ENCODE measurements around the gene RALGPS1.

The RALGPS1 gene

DNA sequence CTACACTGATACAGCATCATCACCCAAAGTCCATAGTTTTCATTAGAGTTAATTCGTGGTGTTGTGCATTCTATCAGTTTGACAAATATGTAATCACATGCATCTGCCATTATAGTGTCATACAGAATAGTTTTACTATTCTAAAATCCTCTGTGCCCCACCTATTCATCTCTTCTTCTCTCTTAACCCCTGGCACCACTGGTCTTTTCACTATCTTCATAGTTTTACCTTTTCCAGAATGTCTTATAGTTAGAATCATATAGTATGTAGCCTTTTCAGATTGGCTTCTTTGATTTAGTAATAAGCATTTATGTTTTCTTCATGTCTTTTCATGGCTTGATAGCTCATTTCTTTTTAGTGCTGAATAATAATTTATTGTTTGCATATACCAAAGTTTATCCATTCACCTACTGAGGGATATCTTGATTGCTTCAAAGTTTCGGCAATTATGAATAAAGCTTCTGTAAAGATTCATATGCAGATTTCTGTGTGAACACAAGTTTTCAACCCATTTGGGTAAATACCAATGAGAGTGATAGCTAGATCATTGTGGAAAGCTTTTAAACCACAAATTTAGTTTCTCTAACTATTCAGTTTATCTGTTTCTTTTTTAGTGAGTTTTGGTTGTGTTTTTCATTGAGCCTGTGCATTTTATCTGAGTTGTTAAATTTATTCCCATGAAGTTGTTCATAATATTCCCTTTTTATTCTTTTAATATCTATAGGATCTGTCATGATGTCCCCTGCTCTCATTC lies 84.9 kb downstream of the RALGPS1 start:
- Histone ChIP-seq H3K36me3 (no peaks in the 10 kb centered on the region), H3K9ac (no peak overlapping the region), H4K20me1 (no peaks in the 10 kb centered on the region), H3K4me1 (no peaks in the 10 kb centered on the region), H3K4me3 (no peak overlapping the region), H3K9me3 (no peaks in the 10 kb centered on the region), H3K4me2 (no peak overlapping the region), H3K27ac (no peak overlapping the region), H3K27me3 (no peaks in the 10 kb centered on the region)
- no peak for TF ChIP-seq Cebpa-rat (IDR thresholded peaks at IDR 0.05)

DNA sequence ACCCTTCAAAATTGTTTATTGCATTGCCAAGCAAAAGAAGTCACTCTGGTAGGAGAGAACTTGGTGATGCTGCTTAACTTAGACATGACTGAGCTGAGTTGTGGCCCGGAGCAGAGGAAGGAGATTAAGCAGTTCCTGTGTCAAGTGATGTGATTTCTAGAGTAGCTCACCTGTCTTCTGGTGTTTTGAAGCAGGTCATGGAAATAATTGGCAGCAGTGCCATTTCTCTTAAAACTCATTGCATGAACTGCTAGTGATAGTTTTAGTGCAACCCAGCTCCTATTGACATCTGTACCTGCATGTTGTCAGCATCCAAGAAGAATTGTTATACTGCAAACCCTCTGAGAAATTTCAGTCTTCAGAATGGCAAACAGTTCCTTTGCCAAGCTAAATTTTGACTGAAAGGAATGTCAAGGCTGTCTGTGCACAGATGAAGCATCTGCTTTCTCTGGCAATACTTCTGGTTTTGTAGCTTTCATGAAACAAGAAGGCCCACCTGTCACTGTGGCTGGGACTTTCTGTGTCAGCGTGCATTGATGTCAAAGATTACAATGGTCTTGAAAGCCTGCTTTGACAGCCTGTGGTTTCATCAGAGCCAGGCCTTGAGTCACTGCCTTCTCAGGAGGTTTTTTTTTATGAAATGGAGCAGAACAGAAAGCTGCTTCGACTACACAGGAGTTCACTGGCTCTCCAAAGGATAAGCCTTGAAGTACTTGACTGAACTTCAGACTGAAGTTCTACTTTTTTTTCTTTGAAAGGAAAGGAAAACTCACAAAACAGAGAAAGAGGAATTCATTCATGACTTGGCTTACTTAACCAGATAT lies 90.6 kb downstream of the RALGPS1 start:
- H3K4me2 ChIP-seq, result no peak overlapping the region; the same call in 1 of the 2 replicates
- no peak overlapping the region for H3K27ac ChIP-seq

DNA sequence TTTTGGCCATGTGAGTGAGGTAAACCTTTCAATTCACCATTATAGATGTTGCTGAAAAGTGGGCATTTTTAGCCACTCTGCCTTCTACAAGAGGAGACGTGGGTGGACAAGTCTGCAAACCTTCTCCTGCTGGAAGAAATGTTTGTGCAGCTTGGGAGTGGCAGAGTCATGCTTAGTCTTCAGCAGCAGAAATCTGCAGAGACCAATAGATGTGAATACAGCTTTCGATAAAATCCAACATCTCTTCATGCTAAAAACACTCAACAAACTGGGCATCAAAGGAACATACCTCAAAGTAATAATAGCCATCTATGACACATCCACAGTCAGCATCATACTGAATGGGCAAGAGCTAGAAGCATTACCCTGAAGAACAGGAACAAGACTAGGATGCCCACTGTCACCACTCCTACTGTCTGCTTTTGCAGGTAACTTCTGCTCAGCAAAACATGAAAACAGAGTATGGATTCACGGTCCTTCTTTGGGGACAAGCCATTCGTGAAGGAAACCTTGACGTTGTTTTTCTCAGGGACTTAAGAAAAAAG lies 91.3 kb downstream of the RALGPS1 start:
- Histone ChIP-seq H3K27me3 (no peaks in the 10 kb centered on the region), H3K36me3 (no peaks in the 10 kb centered on the region), H3K4me3 (no peak overlapping the region), H3K27ac (no peak overlapping the region), H3K9ac (no peak overlapping the region), H3K4me2 (no peak overlapping the region), H3K4me1 (0 out of 2 replicates have a peak, but pooled peaks cover 14% of the 10 kb centered on the region), H3K9me3 (no peaks in the 10 kb centered on the region), H4K20me1 (no peaks in the 10 kb centered on the region)
- TF ChIP-seq Cebpa-rat (IDR thresholded peaks at IDR 0.05), result no peak

More for the DNA sequence above, 90.6 kb downstream of the RALGPS1 start:
- H3K27me3 ChIP-seq, result no peaks in the 10 kb centered on the region
- no peaks in the 10 kb centered on the region for H3K36me3 ChIP-seq
- no peak for TF ChIP-seq Cebpa-rat (IDR thresholded peaks at IDR 0.05)
- H3K9ac ChIP-seq, result no peak overlapping the region
- H3K4me3 ChIP-seq, result no peak overlapping the region
- H4K20me1 ChIP-seq, result no peaks in the 10 kb centered on the region
- H3K4me1 ChIP-seq, result 0 out of 2 replicates have a peak, but pooled peaks cover 14% of the 10 kb centered on the region
- H3K9me3 ChIP-seq, result no peaks in the 10 kb centered on the region

DNA sequence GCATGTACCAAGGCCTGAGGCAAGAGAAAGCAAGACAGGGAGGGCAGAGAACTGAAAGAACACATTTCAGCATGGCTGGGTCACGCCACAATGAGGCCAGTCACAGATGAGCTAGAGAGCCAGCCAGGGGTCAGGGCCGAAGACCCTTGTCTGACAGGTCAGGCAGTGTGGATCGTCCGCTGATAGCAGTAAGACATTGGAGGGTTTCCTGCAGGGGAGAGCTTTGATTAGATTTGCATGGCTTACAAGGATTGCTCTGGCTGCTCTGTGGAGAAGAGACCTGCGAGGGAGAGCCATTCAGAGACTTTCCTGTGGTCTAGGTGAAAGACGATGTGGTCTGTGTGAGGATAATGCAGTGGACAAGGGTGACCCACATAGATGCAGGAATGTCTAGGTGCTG lies 93.1 kb downstream of the RALGPS1 start:
- Histone ChIP-seq H3K27ac (no peak overlapping the region), H3K4me2 (no peak overlapping the region), H3K9me3 (no peaks in the 10 kb centered on the region), H3K36me3 (no peaks in the 10 kb centered on the region), H3K9ac (no peak overlapping the region), H4K20me1 (no peaks in the 10 kb centered on the region), H3K4me3 (no peak overlapping the region), H3K4me1 (0 out of 2 replicates have a peak, but pooled peaks cover 14% of the 10 kb centered on the region), H3K27me3 (no peaks in the 10 kb centered on the region)
- no peak for TF ChIP-seq Cebpa-rat (IDR thresholded peaks at IDR 0.05)

DNA sequence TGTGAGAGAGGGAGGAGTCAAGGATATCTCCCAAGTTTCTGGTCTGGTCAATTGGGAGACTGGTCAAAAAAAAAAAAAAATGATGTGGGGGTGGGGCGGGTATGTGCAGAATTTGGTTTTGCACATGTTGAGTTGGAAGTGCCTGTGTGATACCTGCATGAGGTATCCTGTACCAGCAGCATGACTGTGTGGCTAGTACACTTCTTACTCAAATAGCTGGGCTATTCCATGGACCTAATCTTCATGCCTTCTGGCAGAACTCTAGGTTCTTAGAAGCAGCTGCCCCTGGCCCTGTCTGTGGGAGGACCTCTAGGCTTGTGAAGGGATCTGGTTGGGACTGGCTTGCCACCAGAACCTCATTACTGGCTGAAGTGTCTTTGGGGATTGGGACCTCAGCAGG lies 93.5 kb downstream of the RALGPS1 start:
- Histone ChIP-seq H3K9me3 (no peaks in the 10 kb centered on the region), H3K9ac (no peak overlapping the region), H3K27ac (no peak overlapping the region), H3K36me3 (no peaks in the 10 kb centered on the region), H3K4me2 (no peak overlapping the region), H3K4me3 (no peak overlapping the region), H3K4me1 (0 out of 2 replicates have a peak, but pooled peaks cover 14% of the 10 kb centered on the region), H4K20me1 (no peaks in the 10 kb centered on the region), H3K27me3 (no peaks in the 10 kb centered on the region)
- TF ChIP-seq Cebpa-rat (IDR thresholded peaks at IDR 0.05), result no peak

DNA sequence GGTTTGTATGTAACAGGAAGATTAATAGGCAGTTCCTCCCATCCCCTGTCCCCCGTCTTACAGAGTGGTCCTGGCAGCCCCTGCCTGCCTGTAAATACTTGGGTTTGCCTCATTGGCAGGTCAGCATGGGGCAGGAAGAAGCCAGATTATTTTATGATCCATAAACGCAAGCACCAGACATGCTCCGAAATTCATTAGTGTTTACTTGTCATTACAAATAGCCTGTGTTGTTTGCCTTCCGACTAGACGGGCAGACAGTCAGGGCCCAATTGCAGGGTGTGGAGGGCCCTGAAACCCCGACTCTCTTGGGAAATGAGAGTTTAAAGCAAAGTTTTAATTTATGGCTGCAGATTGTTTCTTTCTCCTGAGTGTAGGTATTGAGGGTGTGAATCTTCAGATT lies 97.2 kb downstream of the RALGPS1 start:
- H3K27ac ChIP-seq, result no peak overlapping the region
- TF ChIP-seq Cebpa-rat (IDR thresholded peaks at IDR 0.05), result no peak
- 0 out of 2 replicates have a peak, but pooled peaks cover 5% of the 10 kb centered on the region for H3K4me1 ChIP-seq
- H3K36me3 ChIP-seq, result no peaks in the 10 kb centered on the region
- no peaks in the 10 kb centered on the region for H3K27me3 ChIP-seq
- H3K9me3 ChIP-seq, result no peaks in the 10 kb centered on the region
- no peak overlapping the region for H3K4me3 ChIP-seq
- H3K4me2 ChIP-seq, result no peak overlapping the region
- no peaks in the 10 kb centered on the region for H4K20me1 ChIP-seq
- no peak overlapping the region for H3K9ac ChIP-seq

DNA sequence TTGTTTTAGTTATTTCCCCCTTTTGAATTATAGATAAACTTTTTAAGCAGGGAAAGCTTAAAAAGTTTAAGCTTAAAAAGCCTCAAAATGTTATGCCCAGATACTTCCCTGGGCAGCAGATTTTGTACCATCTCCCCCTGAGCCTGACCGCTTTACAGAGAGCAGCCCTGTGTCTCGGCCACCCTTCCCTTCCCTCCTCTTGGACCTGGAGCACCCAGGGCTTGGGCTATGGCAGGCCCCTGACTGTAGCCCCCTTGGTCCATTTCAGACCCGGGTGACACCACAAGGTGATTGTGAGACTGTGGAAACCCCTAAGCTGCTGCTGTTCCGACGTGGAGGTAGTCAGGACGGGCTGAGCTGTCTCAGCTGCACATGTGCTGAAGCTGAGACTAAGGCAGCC lies 97.7 kb downstream of the RALGPS1 start:
- H3K27ac ChIP-seq, result no peak overlapping the region
- no peak overlapping the region for H3K4me3 ChIP-seq
- no peak overlapping the region for H3K4me2 ChIP-seq
- no peak overlapping the region for H3K9ac ChIP-seq
- no peaks in the 10 kb centered on the region for H3K27me3 ChIP-seq
- H3K4me1 ChIP-seq, result 0 out of 2 replicates have a peak, but pooled peaks cover 5% of the 10 kb centered on the region
- H4K20me1 ChIP-seq, result no peaks in the 10 kb centered on the region
- TF ChIP-seq Cebpa-rat (IDR thresholded peaks at IDR 0.05), result no peak
- H3K9me3 ChIP-seq, result no peaks in the 10 kb centered on the region
- no peaks in the 10 kb centered on the region for H3K36me3 ChIP-seq

DNA sequence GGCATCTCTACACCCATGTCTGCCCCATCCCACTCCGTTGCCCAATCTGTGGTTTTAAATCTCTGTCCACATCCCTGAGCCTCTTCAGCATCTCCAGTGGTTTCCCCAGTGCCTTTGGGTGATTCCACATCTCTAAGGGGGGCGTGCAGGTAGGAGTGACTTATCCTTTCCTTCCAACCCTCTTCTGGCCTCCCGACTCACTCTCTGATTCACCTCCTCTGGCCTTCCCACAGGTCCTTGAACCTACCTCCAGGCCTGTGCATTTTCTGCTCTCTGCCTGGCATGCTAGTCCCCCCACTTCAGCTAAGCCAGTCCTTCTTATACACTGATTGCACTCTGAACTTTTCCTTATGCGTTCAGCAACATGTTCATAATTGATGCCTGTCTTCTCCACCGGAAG lies 99.0 kb downstream of the RALGPS1 start:
- Histone ChIP-seq H3K27me3 (no peaks in the 10 kb centered on the region), H3K4me2 (no peak overlapping the region), H3K4me3 (no peak overlapping the region), H3K4me1 (0 out of 2 replicates have a peak, but pooled peaks cover 3% of the 10 kb centered on the region), H3K36me3 (no peaks in the 10 kb centered on the region), H4K20me1 (no peaks in the 10 kb centered on the region), H3K9me3 (no peaks in the 10 kb centered on the region), H3K27ac (no peak overlapping the region), H3K9ac (no peak overlapping the region)
- no peak for TF ChIP-seq Cebpa-rat (IDR thresholded peaks at IDR 0.05)

DNA sequence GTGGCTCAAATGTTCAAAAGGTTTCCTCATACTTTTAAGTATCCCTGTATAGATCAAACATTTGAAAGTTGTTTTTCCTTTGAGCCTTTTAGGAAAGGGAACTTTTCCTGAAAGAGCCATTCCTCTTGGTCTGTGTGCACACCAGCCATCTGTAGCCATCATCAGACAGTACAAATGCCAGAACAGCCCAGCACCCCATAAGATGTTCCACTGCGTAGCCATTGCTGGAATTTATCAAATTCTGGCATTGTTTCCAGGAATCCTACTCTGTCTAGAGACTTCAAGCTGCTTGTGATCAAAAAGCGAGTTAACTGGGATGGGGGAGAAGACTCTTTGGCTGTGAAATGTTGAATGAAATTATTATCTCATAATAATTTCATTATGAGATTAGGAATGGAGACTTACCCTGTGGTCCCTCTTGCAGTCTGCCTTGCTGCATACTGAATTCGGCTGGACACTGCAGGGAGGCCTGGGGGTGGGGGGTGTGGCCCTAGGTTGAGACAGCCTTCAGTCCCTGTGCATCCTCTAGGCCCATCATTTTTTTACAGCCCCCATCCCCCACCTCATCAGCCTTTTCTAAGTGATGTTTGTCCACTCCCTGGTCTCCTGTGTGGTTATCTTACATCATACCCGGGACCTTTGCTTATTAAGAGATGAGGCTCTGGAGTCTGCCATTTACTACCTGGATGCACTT lies 99.8 kb downstream of the RALGPS1 start:
- Histone ChIP-seq H3K27me3 (no peaks in the 10 kb centered on the region), H3K4me3 (no peak overlapping the region), H3K9me3 (no peaks in the 10 kb centered on the region), H4K20me1 (no peaks in the 10 kb centered on the region), H3K4me2 (no peak overlapping the region), H3K36me3 (no peaks in the 10 kb centered on the region), H3K4me1 (no peaks in the 10 kb centered on the region), H3K27ac (no peak overlapping the region), H3K9ac (no peak overlapping the region)
- no peak for TF ChIP-seq Cebpa-rat (IDR thresholded peaks at IDR 0.05)
